GM19099 (cell line): ENCODE measurements around the gene ETV5.

ENCODE experiments used
- POLR2A ChIP-seq: IDR thresholded peaks from 3 replicates; pipeline ENCODE4 v1.6.1; 2011; ENCODE audit warnings: low read depth; ENCODE audit not compliant: insufficient read length; ENCODE audit errors: extremely low read depth

Gene ETV5

DNA sequence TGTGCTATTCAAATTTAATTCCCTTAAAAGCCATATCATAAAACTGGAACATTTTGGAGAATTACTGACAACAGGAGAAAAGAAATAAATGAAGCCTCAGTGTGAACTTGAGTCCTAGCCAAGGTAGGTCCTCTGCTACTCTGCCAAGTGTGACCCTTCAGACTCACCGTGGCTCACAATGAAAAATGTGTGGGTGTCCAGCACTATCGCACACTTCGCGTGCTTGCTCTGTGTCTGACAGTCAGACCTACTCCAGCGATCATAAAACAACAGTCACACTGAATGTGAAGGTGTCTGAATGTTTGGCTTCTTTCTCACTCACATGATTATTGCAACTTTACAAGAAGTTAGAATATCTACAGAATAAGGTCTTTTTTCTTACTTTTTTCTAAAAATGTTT lies 105.3 kb downstream of the ETV5 start:
- TF ChIP-seq POLR2A = no peak

GRCh38 chr3:186002884-186003472 lies 105.9 kb downstream of the ETV5 start:
- no peak for TF ChIP-seq POLR2A

- no peak for TF ChIP-seq POLR2A
These were observed 107.0 kb downstream of the ETV5 start for GRCh38 chr3:186001842-186002241.

DNA sequence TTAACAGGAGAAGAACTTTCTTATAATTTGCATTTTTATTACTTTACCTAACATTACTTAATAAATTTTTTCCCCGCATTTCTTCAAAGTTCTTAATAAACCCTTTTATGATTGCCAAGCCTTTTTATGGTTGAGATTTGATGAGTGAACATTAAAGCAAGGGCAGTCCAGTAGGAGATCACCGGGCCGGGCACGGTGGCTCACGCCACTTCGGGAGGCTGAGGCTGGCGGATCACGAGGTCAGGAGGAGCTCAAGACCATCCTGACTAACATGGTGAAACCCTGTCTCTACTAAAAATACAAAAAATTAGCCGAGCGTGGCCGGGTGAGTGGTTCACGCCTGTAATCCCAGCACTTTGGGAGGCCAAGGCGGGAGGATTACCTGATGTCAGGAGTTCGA lies 109.7 kb downstream of the ETV5 start:
- no peak for TF ChIP-seq POLR2A

GRCh38 chr3:185998136-185998535 lies 110.8 kb downstream of the ETV5 start:
- TF ChIP-seq POLR2A = no peak

DNA sequence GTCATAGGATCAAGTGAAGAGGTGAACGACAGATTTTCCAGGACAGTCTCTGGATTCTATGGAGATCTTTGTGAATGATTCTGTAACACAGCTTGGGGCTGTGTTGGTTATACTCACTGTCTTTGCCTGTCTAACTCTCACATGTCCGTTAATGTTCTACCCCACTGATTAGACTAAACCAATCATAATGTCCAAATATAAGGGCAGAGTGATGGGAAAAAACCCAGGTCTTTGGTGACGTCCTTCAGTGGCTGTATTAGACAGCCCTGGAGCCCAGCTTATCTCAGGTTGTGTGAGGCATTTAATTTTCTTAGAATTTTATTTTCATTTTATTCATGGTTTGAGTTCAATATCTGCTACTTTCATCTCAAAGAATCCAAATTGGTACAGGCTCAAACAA lies 111.8 kb downstream of the ETV5 start:
- TF ChIP-seq POLR2A = no peak
